ENCODE results near the gene FAM131A.
"Not testable (repeated sequence)": the region's sequence is repeated elsewhere in the genome, so short reads cannot be mapped to it uniquely, and the experiment has no call there.

FAM131A gene

DNA sequence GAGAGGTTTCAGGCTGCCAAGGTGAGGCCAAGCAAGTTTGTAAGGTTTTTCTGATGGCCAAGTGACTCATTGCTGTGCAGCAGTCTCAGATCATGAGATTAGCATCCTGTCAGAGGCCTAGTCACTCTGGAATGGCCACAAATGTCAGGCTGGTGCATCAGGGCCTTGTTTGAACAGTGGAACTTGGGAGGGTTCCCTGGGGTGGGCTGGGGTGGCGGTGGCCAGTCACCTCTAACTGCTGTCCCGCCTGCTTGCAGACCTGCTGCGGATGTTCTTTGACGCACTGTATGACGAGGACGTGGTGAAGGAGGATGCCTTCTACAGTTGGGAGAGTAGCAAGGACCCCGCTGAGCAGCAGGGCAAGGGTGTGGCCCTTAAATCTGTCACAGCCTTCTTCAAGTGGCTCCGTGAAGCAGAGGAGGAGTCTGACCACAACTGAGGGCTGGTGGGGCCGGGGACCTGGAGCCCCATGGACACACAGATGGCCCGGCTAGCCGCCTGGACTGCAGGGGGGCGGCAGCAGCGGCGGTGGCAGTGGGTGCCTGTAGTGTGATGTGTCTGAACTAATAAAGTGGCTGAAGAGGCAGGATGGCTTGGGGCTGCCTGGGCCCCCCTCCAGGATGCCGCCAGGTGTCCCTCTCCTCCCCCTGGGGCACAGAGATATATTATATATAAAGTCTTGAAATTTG, 2.8 kb upstream of the FAM131A start:
- H3K4me3 ChIP-seq (ENCODE audit: low read depth in 1 of 2, low read length in 2 of 2): no peak overlapping the region
- peaks cover 55% of the 10 kb centered on the region for H3K36me3 ChIP-seq (ENCODE audit: insufficient read depth, low read length)
- H3K27ac ChIP-seq (ENCODE audit: low read depth, low read length): peak overlapping the region; percentile 86
- H3K4me1 ChIP-seq (ENCODE audit: insufficient read depth, low read length): peaks cover 32% of the 10 kb centered on the region
- no peaks in the 10 kb centered on the region for H3K9me3 ChIP-seq (ENCODE audit: low read length)
- no peaks in the 10 kb centered on the region for H3K27me3 ChIP-seq (ENCODE audit: control insufficient read depth in 1 of 2, insufficient read depth in 2 of 2, low read length in 2 of 2)
- no peak overlapping the region for H3K9ac ChIP-seq (ENCODE audit: low read length)

DNA sequence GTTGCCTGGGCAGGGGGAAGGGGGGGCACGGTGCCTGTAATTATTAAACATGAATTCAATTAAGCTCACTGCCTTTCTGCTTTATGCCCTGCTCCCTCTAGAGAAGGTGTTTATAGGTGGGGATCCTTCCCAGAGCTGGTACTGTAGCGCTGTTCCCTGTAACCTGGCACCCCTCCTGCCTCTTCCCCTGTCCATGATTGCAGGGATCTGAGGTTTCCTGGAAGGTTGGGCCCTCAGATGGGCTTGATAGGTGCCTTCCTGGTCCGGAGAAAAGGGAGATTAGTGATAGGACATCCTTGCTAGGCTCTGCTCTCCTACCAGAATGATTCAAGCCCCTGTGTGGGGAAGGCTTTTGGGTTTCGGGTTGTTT, 2.1 kb upstream of the FAM131A start:
- H3K27ac ChIP-seq (ENCODE audit: low read depth, low read length): peak overlapping the region; percentile 86
- peaks cover 48% of the 10 kb centered on the region for H3K36me3 ChIP-seq (ENCODE audit: insufficient read depth, low read length)
- peak overlapping the region; percentile 27 for H3K9ac ChIP-seq (ENCODE audit: low read length)
- H3K9me3 ChIP-seq (ENCODE audit: low read length): no peaks in the 10 kb centered on the region
- peaks cover 34% of the 10 kb centered on the region for H3K4me1 ChIP-seq (ENCODE audit: insufficient read depth, low read length)
- H3K4me3 ChIP-seq (ENCODE audit: low read depth in 1 of 2, low read length in 2 of 2): peak overlapping the region in 1 of 2 donors; percentile 87
- H3K27me3 ChIP-seq (ENCODE audit: control insufficient read depth in 1 of 2, insufficient read depth in 2 of 2, low read length in 2 of 2): no peaks in the 10 kb centered on the region

GRCh38 chr3:184335661-184336546, 1.5 kb upstream of the FAM131A start:
- peak overlapping the region; percentile 98 for H3K9ac ChIP-seq (ENCODE audit: low read length)
- H3K36me3 ChIP-seq (ENCODE audit: insufficient read depth, low read length): peaks cover 44% of the 10 kb centered on the region
- no peaks in the 10 kb centered on the region for H3K27me3 ChIP-seq (ENCODE audit: control insufficient read depth in 1 of 2, insufficient read depth in 2 of 2, low read length in 2 of 2)
- H3K4me1 ChIP-seq (ENCODE audit: insufficient read depth, low read length): peaks cover 34% of the 10 kb centered on the region
- no peaks in the 10 kb centered on the region for H3K9me3 ChIP-seq (ENCODE audit: low read length)
- H3K27ac ChIP-seq (ENCODE audit: low read depth, low read length): peak overlapping the region; percentile 86
- peak overlapping the region; percentile 82 to 87 for H3K4me3 ChIP-seq (ENCODE audit: low read depth in 1 of 2, low read length in 2 of 2)

GRCh38 chr3:184336547-184337398, 627 bp upstream of the FAM131A start:
- peak overlapping the region; percentile 98 for H3K9ac ChIP-seq (ENCODE audit: low read length)
- H3K9me3 ChIP-seq (ENCODE audit: low read length): no peaks in the 10 kb centered on the region
- peaks cover 34% of the 10 kb centered on the region for H3K4me1 ChIP-seq (ENCODE audit: insufficient read depth, low read length)
- no peaks in the 10 kb centered on the region for H3K27me3 ChIP-seq (ENCODE audit: control insufficient read depth in 1 of 2, insufficient read depth in 2 of 2, low read length in 2 of 2)
- H3K4me3 ChIP-seq (ENCODE audit: low read depth in 1 of 2, low read length in 2 of 2): peak overlapping the region; percentile 82 to 87
- H3K36me3 ChIP-seq (ENCODE audit: insufficient read depth, low read length): peaks cover 44% of the 10 kb centered on the region
- peak overlapping the region; percentile 86 for H3K27ac ChIP-seq (ENCODE audit: low read depth, low read length)

DNA sequence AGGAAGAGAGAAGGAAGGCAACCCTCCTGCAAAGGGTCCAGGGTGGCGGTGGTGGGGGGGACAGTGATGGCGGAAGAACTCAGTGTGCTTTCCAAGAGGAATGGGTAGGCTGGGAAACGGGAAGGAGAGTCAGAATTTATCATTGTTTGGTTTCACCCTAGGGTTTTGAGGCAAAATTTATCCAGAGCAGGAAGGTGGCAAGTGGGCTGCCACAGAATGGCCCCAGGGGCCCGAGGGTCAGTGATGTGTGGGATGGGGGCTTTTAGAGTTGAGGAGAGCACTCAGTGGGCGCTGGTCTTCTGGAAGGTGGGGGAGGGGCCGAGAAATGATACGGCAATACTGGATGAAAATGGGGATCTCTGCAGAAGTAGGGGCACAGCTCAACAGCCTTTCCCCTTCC, 581 bp downstream of the FAM131A start:
- Histone ChIP-seq H3K27me3 (ENCODE audit: control insufficient read depth in 1 of 2, insufficient read depth in 2 of 2, low read length in 2 of 2) (no peaks in the 10 kb centered on the region), H3K9ac (ENCODE audit: low read length) (peak overlapping the region; percentile 98), H3K36me3 (ENCODE audit: insufficient read depth, low read length) (peaks cover 43% of the 10 kb centered on the region), H3K9me3 (ENCODE audit: low read length) (no peaks in the 10 kb centered on the region), H3K4me3 (ENCODE audit: low read depth in 1 of 2, low read length in 2 of 2) (peak overlapping the region in 1 of 2 donors; percentile 87), H3K27ac (ENCODE audit: low read depth, low read length) (peak overlapping the region; percentile 86), H3K4me1 (ENCODE audit: insufficient read depth, low read length) (peaks cover 34% of the 10 kb centered on the region)

GRCh38 chr3:184338511-184338945, 1.1 kb downstream of the FAM131A start:
- Histone ChIP-seq H3K27ac (ENCODE audit: low read depth, low read length) (peak overlapping the region; percentile 86), H3K9ac (ENCODE audit: low read length) (peak overlapping the region; percentile 98), H3K9me3 (ENCODE audit: low read length) (no peaks in the 10 kb centered on the region), H3K4me3 (ENCODE audit: low read depth in 1 of 2, low read length in 2 of 2) (peak overlapping the region; percentile 62 to 87), H3K36me3 (ENCODE audit: insufficient read depth, low read length) (peaks cover 43% of the 10 kb centered on the region), H3K27me3 (ENCODE audit: control insufficient read depth in 1 of 2, insufficient read depth in 2 of 2, low read length in 2 of 2) (no peaks in the 10 kb centered on the region), H3K4me1 (ENCODE audit: insufficient read depth, low read length) (peaks cover 34% of the 10 kb centered on the region)

DNA sequence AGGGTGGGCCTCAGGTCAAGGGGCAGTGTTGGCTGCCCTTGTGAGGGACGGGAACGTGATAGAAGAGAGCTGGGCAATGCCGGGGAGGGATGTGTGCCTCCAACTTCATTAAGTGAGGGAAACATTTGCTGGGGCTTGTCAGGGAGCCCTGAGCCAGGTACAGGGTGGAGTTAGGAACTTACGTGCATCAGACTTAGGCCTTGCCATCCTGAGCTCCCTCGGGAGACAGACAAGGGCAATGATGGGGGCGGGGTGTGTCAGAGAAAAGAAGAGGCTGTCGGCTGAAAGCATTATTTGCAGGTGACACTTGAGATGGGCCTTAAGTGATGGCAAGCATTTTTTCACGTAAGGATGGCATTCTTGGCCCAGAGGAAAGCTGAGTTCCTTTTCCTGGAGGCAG, 1.6 kb downstream of the FAM131A start:
- Histone ChIP-seq H3K4me3 (ENCODE audit: low read depth in 1 of 2, low read length in 2 of 2) (peak overlapping the region; percentile 62 to 66), H3K9ac (ENCODE audit: low read length) (peak overlapping the region; percentile 80), H3K27me3 (ENCODE audit: control insufficient read depth in 1 of 2, insufficient read depth in 2 of 2, low read length in 2 of 2) (no peaks in the 10 kb centered on the region), H3K36me3 (ENCODE audit: insufficient read depth, low read length) (peaks cover 41% of the 10 kb centered on the region), H3K27ac (ENCODE audit: low read depth, low read length) (peak overlapping the region; percentile 86), H3K4me1 (ENCODE audit: insufficient read depth, low read length) (peaks cover 34% of the 10 kb centered on the region), H3K9me3 (ENCODE audit: low read length) (no peaks in the 10 kb centered on the region)

GRCh38 chr3:184339451-184340135, 2.2 kb downstream of the FAM131A start:
- H3K4me1 ChIP-seq (ENCODE audit: insufficient read depth, low read length): peaks cover 34% of the 10 kb centered on the region
- H3K36me3 ChIP-seq (ENCODE audit: insufficient read depth, low read length): peaks cover 40% of the 10 kb centered on the region
- H3K27ac ChIP-seq (ENCODE audit: low read depth, low read length): peak overlapping the region; percentile 86
- not testable (repeated sequence) for H3K4me3 ChIP-seq (ENCODE audit: low read depth in 1 of 2, low read length in 2 of 2); H3K9me3 ChIP-seq (ENCODE audit: low read length); H3K9ac ChIP-seq (ENCODE audit: low read length); H3K27me3 ChIP-seq (ENCODE audit: control insufficient read depth in 1 of 2, insufficient read depth in 2 of 2, low read length in 2 of 2)

GRCh38 chr3:184341925-184342324, 4.5 kb downstream of the FAM131A start:
- no peak overlapping the region for H3K9ac ChIP-seq (ENCODE audit: low read length)
- no peaks in the 10 kb centered on the region for H3K27me3 ChIP-seq (ENCODE audit: control insufficient read depth in 1 of 2, insufficient read depth in 2 of 2, low read length in 2 of 2)
- no peak overlapping the region for H3K27ac ChIP-seq (ENCODE audit: low read depth, low read length)
- peaks cover 27% of the 10 kb centered on the region for H3K4me1 ChIP-seq (ENCODE audit: insufficient read depth, low read length)
- H3K4me3 ChIP-seq (ENCODE audit: low read depth in 1 of 2, low read length in 2 of 2): no peak overlapping the region
- H3K36me3 ChIP-seq (ENCODE audit: insufficient read depth, low read length): peaks cover 44% of the 10 kb centered on the region
- H3K9me3 ChIP-seq (ENCODE audit: low read length): no peaks in the 10 kb centered on the region

DNA sequence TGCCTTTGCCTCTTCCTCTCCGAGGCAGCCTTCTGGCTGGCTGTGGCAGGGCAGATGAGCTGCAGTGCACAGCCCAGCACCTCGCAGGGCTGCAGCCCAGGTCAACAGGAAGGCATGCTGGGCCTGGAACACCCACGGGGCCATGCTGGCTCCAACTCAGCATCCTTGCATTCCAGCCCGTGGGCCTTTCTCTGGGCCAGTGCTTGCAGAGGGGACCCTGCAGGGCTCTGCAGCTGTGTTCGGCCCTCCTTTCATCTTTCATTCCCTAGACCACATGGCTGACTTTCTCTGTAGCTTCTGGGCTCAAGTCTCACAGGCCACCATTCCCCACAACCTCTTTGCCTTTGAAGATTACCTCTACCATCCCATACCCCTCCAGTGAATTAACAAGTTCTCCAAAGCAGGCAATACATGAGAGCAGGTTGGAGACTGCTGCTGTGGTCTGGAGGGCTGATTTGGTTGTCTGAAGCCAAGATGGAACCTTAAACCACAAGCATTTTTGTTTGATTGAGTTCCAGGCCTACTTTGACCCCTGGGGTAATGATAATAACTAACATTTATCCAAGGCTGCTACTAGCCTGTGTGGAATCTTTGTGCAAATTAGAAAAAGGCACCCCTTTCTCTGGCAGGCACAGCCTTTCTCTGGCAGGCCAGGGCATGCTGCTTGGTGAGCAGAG, 5.9 kb downstream of the FAM131A start:
- Histone ChIP-seq H3K27me3 (ENCODE audit: control insufficient read depth in 1 of 2, insufficient read depth in 2 of 2, low read length in 2 of 2) (no peaks in the 10 kb centered on the region), H3K4me3 (ENCODE audit: low read depth in 1 of 2, low read length in 2 of 2) (no peak overlapping the region), H3K9me3 (ENCODE audit: low read length) (no peaks in the 10 kb centered on the region), H3K9ac (ENCODE audit: low read length) (no peak overlapping the region), H3K27ac (ENCODE audit: low read depth, low read length) (no peak overlapping the region), H3K36me3 (ENCODE audit: insufficient read depth, low read length) (peaks cover 44% of the 10 kb centered on the region), H3K4me1 (ENCODE audit: insufficient read depth, low read length) (peaks cover 13% of the 10 kb centered on the region)
